ENCODE results near the gene PCDHGB2. TPM values are rescaled to one million over a fixed set of nuclear protein-coding genes. Genes with fewer than 3 reads are reported as not detected.
"Not testable (repeated sequence)": the region's sequence is repeated elsewhere in the genome, so short reads cannot be mapped to it uniquely, and the experiment has no call there.

Gene PCDHGB2
- total RNA-seq, 1 donor from 2014 or later: 1.4 TPM

GRCh38 chr5:141349917-141350619, 9.7 kb upstream of the PCDHGB2 start, which contains the start of gene PCDHGB1:
TSS of gene PCDHGB1 (plus strand) at chr5:141350099. CDS start at chr5:141350261, 162 bp downstream.
- peak; percentile 22 to 59 for DNase-seq (ENCODE audit: low read depth in 2 of 2)

GRCh38 chr5:141351591-141351990, 8.2 kb upstream of the PCDHGB2 start:
- DNase-seq (ENCODE audit: low read depth in 2 of 2): no peak

- peak; percentile 26 to 32 for DNase-seq (ENCODE audit: low read depth in 2 of 2)
Observed at GRCh38 chr5:141354900-141355469, 4.8 kb upstream of the PCDHGB2 start, which contains the start of gene PCDHGA4. TSS of gene PCDHGA4 (plus strand) at chr5:141355021. CDS start at chr5:141355108, 87 bp downstream.

- DNase-seq (ENCODE audit: low read depth in 2 of 2): no peak
Observed at GRCh38 chr5:141355641-141356040, 4.2 kb upstream of the PCDHGB2 start.

GRCh38 chr5:141356133-141356532, 3.7 kb upstream of the PCDHGB2 start:
- DNase-seq (ENCODE audit: low read depth in 2 of 2): no peak

- no peak for DNase-seq (ENCODE audit: low read depth in 2 of 2)
Observed at GRCh38 chr5:141356950-141357349, 2.8 kb upstream of the PCDHGB2 start.

- DNase-seq (ENCODE audit: low read depth in 2 of 2): no peak
Observed at GRCh38 chr5:141360685-141361084, 891 bp downstream of the PCDHGB2 start.

GRCh38 chr5:141362719-141363118, 2.9 kb downstream of the PCDHGB2 start:
- DNase-seq (ENCODE audit: low read depth in 2 of 2): no peak

- no peak for DNase-seq (ENCODE audit: low read depth in 2 of 2)
Observed at GRCh38 chr5:141363952-141364660, 4.3 kb downstream of the PCDHGB2 start, which contains the start of gene PCDHGA5. TSS of gene PCDHGA5 (plus strand) at chr5:141364162. CDS start at chr5:141364331, 169 bp downstream.

- no peak for DNase-seq (ENCODE audit: low read depth in 2 of 2)
Observed at GRCh38 chr5:141366016-141366896, 6.5 kb downstream of the PCDHGB2 start.

- peak; percentile 59 to 84 for DNase-seq (ENCODE audit: low read depth in 2 of 2)
Observed at GRCh38 chr5:141369994-141370848, 10.4 kb downstream of the PCDHGB2 start, which contains the start of gene PCDHGB3. TSS of gene PCDHGB3 (plus strand) at chr5:141370242. CDS start at chr5:141370395, 153 bp downstream.

GRCh38 chr5:141371572-141372475, 12.0 kb downstream of the PCDHGB2 start:
- DNase-seq (ENCODE audit: low read depth in 2 of 2): no peak

- DNase-seq (ENCODE audit: low read depth in 2 of 2): peak; percentile 44 to 49
Observed at GRCh38 chr5:141373673-141374317, 14.0 kb downstream of the PCDHGB2 start, which contains the start of gene PCDHGA6. TSS of gene PCDHGA6 (plus strand) at chr5:141373891. CDS start at chr5:141374084, 193 bp downstream.

- DNase-seq (ENCODE audit: low read depth in 2 of 2): no peak
Observed at GRCh38 chr5:141374627-141375026, 14.8 kb downstream of the PCDHGB2 start.

- DNase-seq (ENCODE audit: low read depth in 2 of 2): not testable (repeated sequence)
Observed at GRCh38 chr5:141375444-141376155, 15.8 kb downstream of the PCDHGB2 start.

- peak; percentile 40 to 52 for DNase-seq (ENCODE audit: low read depth in 2 of 2)
Observed at GRCh38 chr5:141382469-141383294, 22.9 kb downstream of the PCDHGB2 start, which contains the start of gene PCDHGA7. TSS of gene PCDHGA7 (plus strand) at chr5:141382742. CDS start at chr5:141382900, 158 bp downstream.

GRCh38 chr5:141383345-141383744, 23.6 kb downstream of the PCDHGB2 start:
- no peak for DNase-seq (ENCODE audit: low read depth in 2 of 2)
